Brain pericyte (primary cell): Measurements from ENCODE around the gene SMIM35.

ENCODE experiments used
- DNase-seq: peaks from one replicate; pipeline ENCODE4 v3.0.0-alpha.2; 2012; ENCODE audit warnings: low read depth, low spot score

Gene SMIM35

GRCh38 chr11:118004543-118005223 lies 82.1 kb downstream of the SMIM35 start:
- DNase-seq, result no peak

GRCh38 chr11:118003456-118003855 lies 83.3 kb downstream of the SMIM35 start:
- DNase-seq, result no peak

GRCh38 chr11:118002541-118003423 lies 84.0 kb downstream of the SMIM35 start:
- DNase-seq, result no peak

GRCh38 chr11:118002010-118002540 lies 84.7 kb downstream of the SMIM35 start:
- DNase-seq, result no peak

DNA sequence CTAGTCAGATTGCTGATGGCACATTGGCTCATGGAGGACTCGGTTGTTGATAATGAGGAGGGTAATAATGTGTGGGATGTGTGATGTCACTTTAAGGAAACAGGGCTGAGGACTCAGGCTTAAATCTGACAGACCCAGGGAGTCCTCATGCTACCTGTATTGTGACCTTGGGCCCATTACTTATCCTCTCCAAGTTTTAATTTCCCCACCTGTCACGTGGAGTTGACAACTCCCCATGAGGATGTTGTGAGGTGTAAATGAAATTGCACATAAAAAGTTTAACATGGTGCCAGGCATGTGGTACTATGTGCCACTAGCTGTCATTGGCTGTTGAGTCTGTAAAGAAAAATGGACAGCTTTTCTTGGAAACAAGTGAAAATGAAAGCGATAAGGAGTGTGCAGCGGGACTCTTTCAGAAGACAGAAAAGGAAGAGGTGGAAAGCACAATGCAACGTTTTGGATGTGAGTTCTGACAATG lies 85.2 kb downstream of the SMIM35 start:
- no peak for DNase-seq

GRCh38 chr11:118000850-118001228 lies 85.9 kb downstream of the SMIM35 start:
- no peak for DNase-seq

DNA sequence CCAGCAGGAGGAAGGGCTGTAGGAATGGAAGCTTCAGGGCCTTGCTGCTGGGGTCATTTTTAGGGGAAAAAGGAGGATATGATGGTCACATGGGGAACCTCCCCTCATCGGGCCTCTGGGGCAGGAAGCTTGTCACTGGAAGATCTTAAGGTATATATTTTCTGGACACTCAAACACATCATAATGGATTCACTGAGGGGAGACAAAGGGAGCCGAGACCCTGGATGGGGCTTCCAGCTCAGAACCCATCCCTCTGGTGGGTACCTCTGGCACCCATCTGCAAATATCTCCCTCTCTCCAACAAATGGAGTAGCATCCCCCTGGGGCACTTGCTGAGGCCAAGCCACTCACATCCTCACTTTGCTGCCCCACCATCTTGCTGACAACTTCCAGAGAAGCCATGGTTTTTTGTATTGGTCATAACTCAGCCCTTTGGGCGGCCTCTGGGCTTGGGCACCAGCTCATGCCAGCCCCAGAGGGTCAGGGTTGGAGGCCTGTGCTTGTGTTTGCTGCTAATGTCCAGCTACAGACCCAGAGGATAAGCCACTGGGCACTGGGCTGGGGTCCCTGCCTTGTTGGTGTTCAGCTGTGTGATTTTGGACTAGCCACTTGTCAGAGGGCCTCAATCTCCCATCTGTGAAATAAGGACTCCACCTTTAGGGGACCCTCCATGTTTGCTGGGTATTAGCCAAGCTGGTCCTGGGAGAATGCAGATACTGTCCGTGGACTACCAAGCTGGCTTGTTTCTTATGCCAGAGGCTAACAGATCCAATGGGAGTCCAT lies 86.5 kb downstream of the SMIM35 start:
- no peak for DNase-seq

DNA sequence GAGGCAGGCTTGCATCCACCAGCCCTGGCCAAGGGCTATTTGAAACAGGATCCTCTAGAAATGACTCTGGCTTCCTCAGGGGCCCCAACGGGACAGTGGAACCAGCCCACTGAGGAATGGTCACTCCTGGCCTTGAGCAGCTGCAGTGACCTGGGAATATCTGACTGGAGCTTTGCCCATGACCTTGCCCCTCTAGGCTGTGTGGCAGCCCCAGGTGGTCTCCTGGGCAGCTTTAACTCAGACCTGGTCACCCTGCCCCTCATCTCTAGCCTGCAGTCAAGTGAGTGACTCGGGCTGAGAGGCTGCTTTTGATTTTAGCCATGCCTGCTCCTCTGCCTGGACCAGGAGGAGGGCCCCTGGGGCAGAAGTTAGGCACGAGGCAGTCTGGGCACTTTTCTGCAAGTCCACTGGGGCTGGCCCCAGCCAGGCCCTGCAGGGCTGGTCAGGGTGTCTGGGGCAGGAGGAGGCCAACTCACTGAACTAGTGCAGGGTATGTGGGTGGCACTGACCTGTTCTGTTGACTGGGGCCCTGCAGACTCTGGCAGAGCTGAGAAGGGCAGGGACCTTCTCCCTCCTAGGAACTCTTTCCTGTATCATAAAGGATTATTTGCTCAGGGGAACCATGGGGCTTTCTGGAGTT lies 87.3 kb downstream of the SMIM35 start:
- DNase-seq, result no peak

DNA sequence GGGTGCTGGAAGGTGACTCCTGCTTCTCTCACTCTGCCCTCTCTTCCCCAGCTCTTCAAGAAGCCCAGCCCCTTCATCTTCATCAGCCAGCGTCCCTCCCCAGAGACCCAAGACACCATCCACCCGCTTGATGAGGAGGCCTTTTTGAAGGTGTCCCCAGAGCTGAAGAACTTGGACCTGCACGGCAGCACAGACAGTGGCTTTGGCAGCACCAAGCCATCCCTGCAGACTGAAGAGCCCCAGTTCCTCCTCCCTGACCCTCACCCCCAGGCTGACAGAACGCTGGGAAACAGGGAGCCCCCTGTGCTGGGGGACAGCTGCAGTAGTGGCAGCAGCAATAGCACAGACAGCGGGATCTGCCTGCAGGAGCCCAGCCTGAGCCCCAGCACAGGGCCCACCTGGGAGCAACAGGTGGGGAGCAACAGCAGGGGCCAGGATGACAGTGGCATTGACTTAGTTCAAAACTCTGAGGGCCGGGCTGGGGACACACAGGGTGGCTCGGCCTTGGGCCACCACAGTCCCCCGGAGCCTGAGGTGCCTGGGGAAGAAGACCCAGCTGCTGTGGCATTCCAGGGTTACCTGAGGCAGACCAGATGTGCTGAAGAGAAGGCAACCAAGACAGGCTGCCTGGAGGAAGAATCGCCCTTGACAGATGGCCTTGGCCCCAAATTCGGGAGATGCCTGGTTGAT lies 88.0 kb downstream of the SMIM35 start:
- DNase-seq, result no peak

DNA sequence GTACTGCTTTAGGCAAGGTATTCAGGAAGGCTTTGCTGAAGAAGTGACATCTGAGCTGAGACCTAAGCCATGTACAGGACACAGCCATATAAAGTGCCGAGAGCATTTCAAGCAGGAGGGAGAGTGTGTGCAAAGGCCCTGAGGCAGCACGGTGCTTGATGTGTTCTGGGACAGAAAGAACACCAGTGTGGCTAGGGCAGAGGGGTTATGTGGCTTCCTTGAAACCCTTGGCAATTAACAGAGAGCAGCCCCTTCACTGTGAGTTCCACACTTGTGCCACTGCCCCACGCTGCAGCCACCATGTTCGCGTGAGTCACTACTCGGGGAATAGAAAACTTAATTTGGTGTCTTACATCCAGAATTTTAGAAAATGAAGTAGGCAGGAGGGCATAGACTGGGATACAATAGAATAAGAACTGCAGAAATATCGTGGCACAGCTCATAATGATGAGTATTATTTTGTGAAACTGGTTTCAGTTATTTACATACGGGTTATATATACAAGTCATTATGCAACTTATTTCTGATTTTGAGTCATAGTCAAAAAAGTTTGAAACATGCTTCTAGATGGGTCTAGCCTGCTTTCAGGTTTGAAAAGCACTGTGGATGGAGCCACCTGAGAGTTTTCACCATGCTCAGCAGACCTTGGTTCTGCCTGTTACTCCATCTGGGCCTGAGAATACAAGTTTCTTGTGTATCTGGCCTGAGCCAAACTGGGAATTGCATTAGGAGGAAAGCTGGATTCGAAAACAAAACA lies 88.8 kb downstream of the SMIM35 start:
- DNase-seq, result no peak

DNA sequence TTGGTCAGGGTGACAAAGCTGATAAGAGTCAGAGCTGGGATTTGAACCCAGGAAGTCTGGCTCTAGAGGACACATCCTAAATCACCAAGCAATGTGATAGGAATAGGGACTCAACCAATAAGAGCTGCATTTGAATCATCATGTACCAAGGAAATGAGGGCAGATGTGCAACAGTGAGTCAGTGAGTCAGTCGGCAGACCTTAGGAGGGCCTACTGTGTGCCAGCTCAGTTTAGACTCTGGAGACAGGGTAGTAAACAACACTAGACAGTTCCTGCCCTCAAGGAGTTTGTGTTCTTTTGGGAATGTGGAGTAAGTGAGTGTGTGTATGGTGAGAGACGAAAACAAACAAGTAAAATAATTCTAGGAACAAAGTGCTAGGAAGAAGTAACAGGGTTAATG lies 89.4 kb downstream of the SMIM35 start:
- DNase-seq, result no peak

DNA sequence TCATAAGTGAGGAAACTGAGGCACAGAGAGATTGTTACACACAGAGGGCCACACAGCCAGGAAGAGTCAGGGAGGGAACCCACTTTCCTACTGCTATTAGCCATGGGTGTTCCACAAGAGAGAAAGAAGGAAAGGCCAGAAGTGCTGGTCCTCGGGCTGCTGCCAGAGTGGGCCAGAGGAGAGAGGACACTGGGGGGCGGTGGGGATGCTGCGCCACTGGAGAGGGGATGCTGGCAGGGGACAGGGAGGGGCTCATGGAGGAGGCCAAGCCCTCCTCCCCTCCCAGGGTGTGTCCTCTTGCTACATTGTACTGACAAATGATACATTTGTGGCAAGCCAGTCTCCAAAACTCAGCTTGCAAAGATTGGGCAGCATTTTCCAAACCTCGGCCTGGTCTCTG lies 90.7 kb downstream of the SMIM35 start:
- no peak for DNase-seq

GRCh38 chr11:117995472-117995871 lies 91.3 kb downstream of the SMIM35 start:
- DNase-seq, result no peak

GRCh38 chr11:117993988-117994745 lies 92.6 kb downstream of the SMIM35 start:
- no peak for DNase-seq

GRCh38 chr11:117992620-117993019 lies 94.1 kb downstream of the SMIM35 start:
- DNase-seq, result no peak

- no peak for DNase-seq
Measured at GRCh38 chr11:117992136-117992535, 94.6 kb downstream of the SMIM35 start.

DNA sequence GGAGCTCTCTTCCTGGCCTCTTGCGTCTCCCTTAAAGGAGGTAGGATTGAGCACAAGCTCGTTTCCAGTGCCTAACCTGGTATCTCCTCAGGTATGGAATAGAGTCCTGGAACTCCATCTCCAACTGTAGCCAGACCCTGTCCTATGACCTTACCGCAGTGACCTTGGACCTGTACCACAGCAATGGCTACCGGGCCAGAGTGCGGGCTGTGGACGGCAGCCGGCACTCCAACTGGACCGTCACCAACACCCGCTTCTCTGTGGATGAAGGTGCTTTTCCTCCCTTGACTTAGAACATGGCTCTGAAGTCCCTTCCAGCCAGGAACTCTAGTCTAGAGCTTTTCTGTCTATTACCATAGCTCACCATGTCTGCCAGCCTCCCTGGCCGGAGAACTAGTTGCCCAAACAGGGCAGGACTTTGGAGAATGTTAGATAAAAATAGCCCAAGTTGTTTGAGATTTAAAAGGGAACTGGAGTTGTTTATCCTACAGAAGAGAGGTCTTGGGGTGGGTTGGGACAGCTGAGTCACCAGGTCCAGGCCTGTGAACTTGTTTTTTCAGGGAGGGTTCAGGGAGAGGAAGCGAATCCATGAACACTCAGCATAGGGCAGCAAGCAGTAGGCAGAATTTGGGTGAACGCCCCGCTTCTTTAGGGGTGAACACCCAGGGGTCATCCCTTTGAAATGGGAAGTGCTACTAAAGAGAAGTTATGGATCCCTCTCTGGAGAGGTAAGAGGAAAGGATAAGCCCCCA lies 97.2 kb downstream of the SMIM35 start:
- DNase-seq, result no peak

DNA sequence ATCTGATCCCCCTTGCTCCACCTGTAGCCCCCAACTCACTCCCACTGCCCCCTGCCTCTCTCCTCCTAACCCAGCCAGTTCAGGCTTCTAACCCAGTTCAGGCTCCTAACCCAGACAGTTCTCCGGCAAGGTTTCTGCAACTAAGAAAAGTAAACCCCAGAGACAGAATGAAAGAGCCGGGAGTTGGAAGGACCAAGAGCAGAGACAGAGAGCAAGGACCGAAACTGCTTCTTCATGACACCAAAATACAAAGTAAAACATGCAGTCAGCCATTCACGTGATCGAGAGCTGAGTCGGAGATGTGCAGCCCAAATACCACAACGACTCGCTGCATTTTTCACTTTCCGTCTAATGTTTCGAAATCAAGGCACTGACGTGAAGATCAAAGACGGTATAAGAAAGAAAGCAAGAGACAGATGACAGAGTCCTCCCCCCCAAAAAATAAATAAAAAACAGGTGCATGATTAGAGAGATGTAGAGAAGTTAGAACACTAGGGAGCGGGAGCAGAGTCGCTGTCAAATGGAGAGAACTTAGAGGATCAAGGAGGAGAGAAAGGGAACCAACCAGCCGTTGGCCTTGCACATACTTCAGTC lies 99.7 kb downstream of the SMIM35 start:
- DNase-seq, result no peak
